Skeletal muscle cell (primary cell): ENCODE data around the gene DDX55.
A peak's percentile ranks its signal among the peaks of the same experiment; 100 is the strongest.
"Not testable (repeated sequence)": the region's sequence is repeated elsewhere in the genome, so short reads cannot be mapped to it uniquely, and the experiment has no call there.

Experiments
- DNase-seq: peaks from one replicate; pipeline ENCODE4 v3.0.0-alpha.2; 2010; ENCODE audit warnings: low read depth
- H3K4me3 ChIP-seq: 2 replicates; pipeline ENCODE4 v1.5.1; 2011; ENCODE audit warnings: low read depth, mild to moderate bottlenecking, control low read depth, low read length, moderate library complexity

The DDX55 gene, protein sequence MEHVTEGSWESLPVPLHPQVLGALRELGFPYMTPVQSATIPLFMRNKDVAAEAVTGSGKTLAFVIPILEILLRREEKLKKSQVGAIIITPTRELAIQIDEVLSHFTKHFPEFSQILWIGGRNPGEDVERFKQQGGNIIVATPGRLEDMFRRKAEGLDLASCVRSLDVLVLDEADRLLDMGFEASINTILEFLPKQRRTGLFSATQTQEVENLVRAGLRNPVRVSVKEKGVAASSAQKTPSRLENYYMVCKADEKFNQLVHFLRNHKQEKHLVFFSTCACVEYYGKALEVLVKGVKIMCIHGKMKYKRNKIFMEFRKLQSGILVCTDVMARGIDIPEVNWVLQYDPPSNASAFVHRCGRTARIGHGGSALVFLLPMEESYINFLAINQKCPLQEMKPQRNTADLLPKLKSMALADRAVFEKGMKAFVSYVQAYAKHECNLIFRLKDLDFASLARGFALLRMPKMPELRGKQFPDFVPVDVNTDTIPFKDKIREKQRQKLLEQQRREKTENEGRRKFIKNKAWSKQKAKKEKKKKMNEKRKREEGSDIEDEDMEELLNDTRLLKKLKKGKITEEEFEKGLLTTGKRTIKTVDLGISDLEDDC

DNA sequence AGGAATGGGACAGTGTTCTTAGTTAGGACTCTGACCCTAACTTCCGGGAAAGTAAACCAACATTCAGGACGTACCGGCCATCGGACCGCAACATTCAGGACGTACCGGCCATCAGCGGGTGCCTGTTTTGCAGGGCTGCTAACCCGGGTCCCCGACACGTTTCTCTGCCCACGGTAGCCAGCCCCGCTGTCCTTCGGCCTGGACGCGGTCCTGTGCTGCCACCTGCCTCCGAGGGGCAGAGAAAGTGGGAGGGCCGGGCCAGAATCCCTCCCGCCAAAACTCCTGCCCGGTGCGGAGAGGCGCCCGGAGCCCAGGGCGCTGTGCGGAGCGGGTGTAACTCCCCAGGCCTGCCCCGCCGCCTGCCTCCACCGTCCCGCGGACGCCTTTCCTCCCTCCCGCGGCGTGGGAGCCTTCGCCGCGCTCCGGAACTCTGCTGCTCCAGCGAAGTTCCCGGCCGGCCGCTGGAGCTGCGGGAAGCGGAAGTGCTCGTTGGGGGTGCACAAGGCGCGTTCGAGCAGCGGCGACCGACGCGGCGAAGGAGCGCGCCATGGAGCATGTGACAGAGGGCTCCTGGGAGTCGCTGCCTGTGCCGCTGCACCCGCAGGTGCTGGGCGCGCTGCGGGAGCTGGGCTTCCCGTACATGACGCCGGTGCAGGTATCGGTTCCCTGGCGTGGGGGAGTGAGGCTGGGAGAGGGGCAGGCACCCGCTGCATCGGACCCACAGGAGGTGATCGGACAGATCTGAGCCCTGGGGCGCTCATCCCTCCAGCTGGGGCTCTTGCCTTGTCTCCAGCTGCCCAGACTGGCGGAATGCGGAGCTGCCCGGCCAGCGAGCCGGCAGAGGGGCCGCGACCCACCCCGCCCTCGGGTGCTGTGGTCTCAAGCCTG is at the start of gene DDX55:
Gene DDX55, plus strand, starts transcription at position 498 of the 888 bp plus-strand sequence. Its CDS starts 50 bp downstream, at position 548.
- no peak for DNase-seq
- H3K4me3 ChIP-seq: peak within 1 kb of the TSS; percentile 98

GRCh38 chr12:123554136-123554535 is 47.8 kb upstream of the DDX55 start:
- DNase-seq, H3K4me3 ChIP-seq: not testable (repeated sequence)

DNA sequence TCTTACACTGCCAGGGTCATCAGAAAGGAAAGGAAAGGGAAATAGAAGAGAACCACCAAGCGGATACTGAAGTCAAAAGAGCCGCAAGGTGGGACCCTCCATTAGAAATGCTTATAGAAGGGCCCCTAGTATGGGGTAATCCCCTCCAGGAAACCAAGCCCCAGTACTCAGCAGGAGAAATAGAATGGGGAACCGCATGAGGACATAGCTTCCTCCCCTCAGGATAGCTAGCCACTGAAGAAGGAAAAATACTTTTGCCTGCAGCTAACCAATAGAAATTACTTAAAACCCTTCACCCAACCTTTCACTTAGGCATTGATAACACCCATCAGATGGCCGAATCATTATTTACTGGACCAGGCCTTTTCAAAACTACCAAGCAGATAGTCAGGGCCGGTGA is 47.1 kb upstream of the DDX55 start:
- DNase-seq, H3K4me3 ChIP-seq: not testable (repeated sequence)

GRCh38 chr12:123558487-123558886 is 43.4 kb upstream of the DDX55 start:
- H3K4me3 ChIP-seq, DNase-seq: not testable (repeated sequence)

DNA sequence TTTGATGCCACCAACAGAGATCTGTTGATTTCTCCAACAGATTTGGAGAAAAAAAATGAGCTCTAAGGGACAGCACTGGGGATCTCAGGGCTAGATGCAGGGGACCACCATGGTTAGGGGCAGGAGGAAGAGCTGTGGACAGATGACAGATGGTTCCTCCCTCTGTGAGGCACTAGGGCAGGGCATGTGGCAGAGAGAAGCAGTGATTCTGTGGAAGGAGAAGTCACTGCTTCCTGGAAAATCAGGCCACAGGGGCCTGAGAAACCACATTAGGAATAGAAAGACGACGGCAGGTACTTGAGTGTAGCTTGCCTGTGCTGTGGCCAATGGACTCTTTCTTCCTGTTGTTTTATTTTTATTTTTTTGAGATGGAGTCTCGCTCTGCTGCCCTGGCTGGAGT is 42.4 kb upstream of the DDX55 start:
- DNase-seq: no peak
- no peak overlapping the region for H3K4me3 ChIP-seq

DNA sequence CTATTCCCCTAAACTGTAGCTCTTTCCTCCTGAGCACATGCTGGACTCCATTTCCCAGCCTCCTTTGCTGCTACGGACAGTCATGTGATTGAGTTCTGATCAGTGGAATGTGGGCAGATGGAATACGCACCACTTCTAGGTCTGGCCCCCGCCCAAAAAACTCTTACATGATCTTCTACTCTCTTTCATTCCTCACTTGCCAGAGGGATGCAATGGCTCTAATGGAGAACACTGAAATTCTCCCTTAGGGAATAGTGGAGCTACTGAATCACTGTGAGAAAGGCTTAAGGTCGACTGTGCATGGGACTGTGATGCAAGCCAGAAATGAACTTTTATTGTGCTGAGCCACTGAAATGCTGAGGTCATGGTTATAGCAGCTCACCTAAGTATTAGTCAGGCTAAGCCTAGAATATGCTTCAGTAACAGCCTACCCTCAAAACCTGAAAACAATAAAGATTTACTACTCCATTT is 30.5 kb upstream of the DDX55 start:
- no peak overlapping the region for H3K4me3 ChIP-seq
- DNase-seq: peak; percentile 98

DNA sequence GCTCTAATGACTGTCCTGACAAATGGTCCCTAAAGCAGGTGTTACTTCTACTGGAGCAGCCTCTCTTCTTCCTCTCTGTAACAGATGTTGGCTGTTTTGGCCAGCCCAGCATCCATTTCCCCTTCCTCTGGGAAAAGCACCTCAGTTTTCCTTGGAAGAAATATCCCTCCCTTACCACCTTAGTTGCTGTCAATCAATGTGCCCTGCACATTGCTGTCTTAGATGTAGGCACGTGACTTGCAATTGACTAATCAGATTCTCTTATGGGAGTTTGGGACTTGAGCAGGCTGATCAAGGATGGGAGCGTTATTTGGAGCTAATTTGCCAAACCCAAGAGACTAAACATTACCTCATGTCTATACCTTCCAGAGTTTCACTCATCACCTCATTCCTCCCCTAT is 29.5 kb upstream of the DDX55 start:
- no peak for DNase-seq
- no peak overlapping the region for H3K4me3 ChIP-seq

GRCh38 chr12:123573870-123574269 is 28.0 kb upstream of the DDX55 start:
- H3K4me3 ChIP-seq: no peak overlapping the region
- DNase-seq: no peak

GRCh38 chr12:123576611-123577010 is 25.3 kb upstream of the DDX55 start:
- H3K4me3 ChIP-seq: no peak overlapping the region
- no peak for DNase-seq

DNA sequence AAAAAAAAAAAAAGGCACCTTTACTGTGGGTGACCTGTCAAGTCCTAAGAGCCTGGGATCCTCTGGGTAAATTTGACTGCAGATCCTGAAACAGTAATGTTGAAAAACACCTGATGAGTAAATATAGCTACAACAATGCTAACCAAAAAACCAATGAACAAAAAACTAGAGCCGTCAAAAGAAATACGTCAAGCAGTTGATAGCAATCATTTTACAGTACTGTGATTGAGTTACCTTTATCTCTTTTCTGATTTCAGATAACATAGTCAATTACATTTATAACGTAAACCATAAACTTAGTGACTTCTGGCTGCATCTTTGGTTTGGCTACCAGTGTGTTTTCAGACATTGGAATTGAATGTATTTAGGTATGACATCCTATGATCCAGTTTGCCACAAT is 23.7 kb upstream of the DDX55 start:
- no peak for DNase-seq
- no peak overlapping the region for H3K4me3 ChIP-seq

DNA sequence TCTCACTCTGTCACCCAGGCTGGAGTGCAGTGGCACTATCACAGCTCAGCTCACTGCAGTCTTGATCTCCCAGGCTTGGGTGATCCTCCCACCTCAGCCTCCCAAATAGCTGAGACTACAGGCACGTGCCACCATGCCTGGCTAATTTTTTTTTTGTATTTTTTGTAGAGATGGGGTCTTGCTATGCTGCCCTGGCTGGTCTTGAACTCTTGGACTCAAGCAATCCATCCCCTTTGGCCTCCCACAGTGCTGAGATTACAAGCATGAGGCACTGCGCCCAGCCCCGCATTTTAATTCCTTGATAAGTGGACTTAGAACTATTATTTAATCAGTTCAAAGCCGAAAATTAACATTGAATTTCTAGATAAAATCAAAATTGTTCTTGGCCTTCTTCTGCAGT is 23.1 kb upstream of the DDX55 start:
- not testable (repeated sequence) for DNase-seq, H3K4me3 ChIP-seq

GRCh38 chr12:123580772-123581171 is 21.1 kb upstream of the DDX55 start:
- no peak for DNase-seq
- no peak overlapping the region for H3K4me3 ChIP-seq

- no peak for DNase-seq
- H3K4me3 ChIP-seq: no peak overlapping the region
Measured at GRCh38 chr12:123591702-123592481, 10.0 kb upstream of the DDX55 start.

DNA sequence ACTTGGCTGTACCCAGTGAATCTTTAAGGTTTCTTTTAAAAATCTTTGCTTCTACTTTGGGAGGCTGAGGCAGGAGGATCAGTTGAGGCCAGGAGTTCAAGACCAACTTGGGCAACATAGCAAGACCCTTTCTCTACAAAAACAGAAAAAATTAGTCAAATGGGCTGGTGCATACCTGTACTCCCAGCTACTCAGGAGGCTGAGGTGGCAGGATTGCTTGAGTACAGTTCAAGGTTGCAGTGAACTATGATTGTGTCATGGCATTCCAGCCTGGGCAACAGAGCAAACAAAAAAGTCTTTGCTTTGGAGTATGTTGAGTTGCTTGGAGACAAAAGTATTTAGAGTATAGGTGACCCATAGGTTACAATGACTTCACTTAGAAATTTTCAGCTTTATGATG is 6.2 kb upstream of the DDX55 start:
- no peak for DNase-seq
- H3K4me3 ChIP-seq: no peak overlapping the region

DNA sequence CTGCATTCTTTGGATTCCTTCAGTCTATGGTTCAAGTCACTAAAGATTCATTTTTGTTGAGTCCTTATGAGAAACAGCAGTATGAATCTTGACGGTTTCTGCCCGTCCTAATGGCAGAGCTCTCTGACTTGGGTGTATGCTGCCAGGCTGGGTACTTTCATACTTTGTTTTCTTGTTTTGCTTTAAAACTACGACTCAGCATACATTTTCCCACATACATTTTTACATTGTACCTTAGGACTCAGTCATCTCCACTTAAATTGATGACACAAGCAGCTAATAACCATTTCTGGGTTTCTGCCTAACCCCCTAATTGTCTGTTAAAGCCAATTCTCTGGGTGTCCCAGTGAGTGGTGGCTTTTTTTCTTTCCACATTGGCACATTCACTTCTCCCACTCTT is 4.8 kb upstream of the DDX55 start:
- no peak overlapping the region for H3K4me3 ChIP-seq
- DNase-seq: no peak

DNA sequence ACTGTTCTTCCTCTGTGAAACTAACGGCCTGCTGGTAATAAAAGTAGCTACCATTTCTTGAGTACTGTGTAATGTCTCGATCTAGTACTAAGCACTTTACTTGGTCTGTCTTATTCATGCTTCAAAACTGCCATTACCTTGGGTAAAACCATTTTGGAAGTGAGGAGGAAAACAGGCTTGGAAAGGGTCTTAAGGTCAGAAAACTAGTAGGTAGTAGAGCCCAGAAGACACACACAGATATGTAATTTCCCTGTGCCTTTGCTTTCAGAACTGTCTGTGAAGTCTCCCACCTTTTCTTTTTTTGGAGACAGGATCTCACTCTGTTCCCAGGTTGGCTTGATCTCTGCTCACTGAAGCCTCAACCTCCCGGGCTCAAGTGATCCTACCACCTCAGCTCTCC is 3.4 kb upstream of the DDX55 start:
- no peak overlapping the region for H3K4me3 ChIP-seq
- no peak for DNase-seq

DNA sequence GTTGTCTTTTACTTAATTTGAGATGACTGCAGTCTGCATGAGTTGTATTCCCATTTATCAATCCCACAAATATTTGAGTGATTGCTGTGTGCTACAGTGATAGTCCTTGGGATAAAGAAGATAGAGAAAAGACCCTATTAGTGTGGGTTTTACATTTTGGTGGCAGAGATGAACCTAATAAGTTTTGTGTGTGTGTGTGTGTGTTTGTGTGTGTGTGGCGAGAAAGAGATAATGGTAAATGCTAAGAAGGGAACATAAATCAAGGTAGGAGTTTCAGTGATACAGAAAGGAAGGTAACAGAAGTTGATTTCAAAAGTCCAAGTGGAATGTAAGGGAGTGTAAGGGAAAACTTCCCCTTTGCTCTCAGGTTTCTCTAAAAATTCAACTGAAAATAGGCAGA is 2.6 kb upstream of the DDX55 start:
- no peak overlapping the region for H3K4me3 ChIP-seq
- DNase-seq: no peak

DNA sequence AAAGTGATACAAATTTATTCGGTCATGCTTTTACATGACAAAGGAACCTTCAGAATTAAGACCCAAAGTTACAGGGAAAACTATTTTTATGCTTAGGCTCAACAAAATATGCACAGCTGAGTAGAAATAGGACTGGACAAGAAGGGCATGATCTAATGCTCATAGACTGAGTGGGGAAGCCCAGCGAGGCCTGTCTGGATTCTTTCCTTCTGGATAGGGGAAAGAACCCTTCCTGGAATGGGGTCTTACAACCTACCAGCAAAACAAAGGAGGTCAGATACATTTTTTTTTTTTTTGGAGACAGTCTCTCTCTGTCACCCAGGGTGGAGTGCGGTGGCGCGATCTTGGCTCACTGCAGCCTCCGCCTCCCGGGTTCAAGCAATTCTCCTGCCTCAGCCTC is 2.2 kb upstream of the DDX55 start:
- DNase-seq: no peak
- no peak overlapping the region for H3K4me3 ChIP-seq

GRCh38 chr12:123602651-123603195 is 824 bp downstream of the DDX55 start:
- DNase-seq: no peak
- peak overlapping the region; percentile 98 for H3K4me3 ChIP-seq
